Body of pancreas (tissue), 4 donors: ENCODE measurements around the gene GALM.

Experiments used
- CTCF ChIP-seq, 7 experiments: fragments of 450-650 bp in 4 of 7; fragments of 200-600 bp in 3 of 7; sonication (generic) in 3 of 7; IDR thresholded peaks; one replicate each; pipeline ENCODE4 v1.5.1; 2016 to 2019; ENCODE audit warnings: antibody characterized with exemption in 7 of 7
- POLR2A ChIP-seq, 3 donors: fragments of 450-650 bp; IDR thresholded peaks; one replicate each; pipeline ENCODE4 v1.6.1; 2016; ENCODE audit warnings: antibody characterized with exemption in 3 of 3, mild to moderate bottlenecking in 2 of 3

- no peak for TF ChIP-seq CTCF (IDR thresholded peaks at IDR 0.05)
- no peak for TF ChIP-seq POLR2A (IDR thresholded peaks at IDR 0.05)
Measured at GRCh38 chr2:38643021-38643671, 22.8 kb upstream of the GALM start.
